Erythroblast (primary cell): ENCODE measurements around the gene S100A7A.
"Not testable (repeated sequence)": the region's sequence is repeated elsewhere in the genome, so short reads cannot be mapped to it uniquely, and the experiment has no call there.

ENCODE experiments used
- GATA1 ChIP-seq: IDR thresholded peaks from 2 replicates; pipeline ENCODE4 v1.6.1; 2011; ENCODE audit warnings: low read depth, mild to moderate bottlenecking, control low read depth, low read length, moderate library complexity
- POLR2A ChIP-seq: IDR thresholded peaks from 2 replicates; pipeline ENCODE4 v1.6.1; 2011; ENCODE audit warnings: mild to moderate bottlenecking, low read length

- TF ChIP-seq POLR2A, GATA1: not testable (repeated sequence)
These were observed 32.5 kb downstream of the S100A7A start for GRCh38 chr1:153448851-153449250.
